PFSK-1 (cell line): ENCODE results near the gene PGLYRP4.

ENCODE experiments used
- FOXP2 ChIP-seq: optimal IDR thresholded peaks from 2 replicates; pipeline ENCODE3; 2011; ENCODE audit warnings: borderline replicate concordance, control low read depth, inconsistent platforms; ENCODE audit not compliant: insufficient read depth; ENCODE audit errors: extremely low read length, extremely low read depth
- POLR2AphosphoS5 ChIP-seq: IDR thresholded peaks from 2 replicates; pipeline ENCODE4 v1.6.1; 2012; ENCODE audit warnings: low read depth, mild to moderate bottlenecking, control low read depth, low read length, moderate library complexity
- REST ChIP-seq, 2 experiments: IDR thresholded peaks; 2 replicates each; pipeline versions ENCODE4 v1.6.1 to v1.8.0; 2011 to 2012; ENCODE audit warnings: low read depth in 2 of 2, low read length in 2 of 2, control low read depth in 1 of 2, inconsistent platforms in 1 of 2, mild to moderate bottlenecking in 1 of 2, moderate library complexity in 1 of 2; ENCODE audit not compliant: insufficient read depth in 1 of 2
- SIN3A ChIP-seq: IDR thresholded peaks from 2 replicates; pipeline ENCODE4 v1.6.1; 2012; ENCODE audit warnings: mild to moderate bottlenecking, low read length, moderate library complexity, borderline replicate concordance; ENCODE audit not compliant: insufficient read depth
- TAF1 ChIP-seq: IDR thresholded peaks from 2 replicates; pipeline ENCODE4 v1.6.1; 2012; ENCODE audit warnings: low read length, control low read depth, borderline replicate concordance; ENCODE audit not compliant: insufficient read depth

GRCh38 chr1:153343811-153344717, 4.6 kb downstream of the PGLYRP4 start:
- TF ChIP-seq REST (IDR thresholded peaks at IDR 0.05; ENCODE audit: insufficient read depth in 1 of 2, low read depth in 2 of 2, low read length in 2 of 2) (no peak), POLR2AphosphoS5 (no peak), TAF1 (no peak), SIN3A (no peak), FOXP2 (no peak)
